GM18861 (cell line): ENCODE results near the gene RXRB.
"Not testable (repeated sequence)": the region's sequence is repeated elsewhere in the genome, so short reads cannot be mapped to it uniquely, and the experiment has no call there.

ENCODE experiments used
- ATAC-seq: cut with Tn5 transposase; IDR thresholded peaks from one replicate; pipeline ENCODE4 v1.9.1; 2021; ENCODE audit not compliant: unreplicated experiment

RXRB gene

GRCh38 chr6:33164665-33165373, 35.6 kb downstream of the RXRB start:
- no peak for ATAC-seq

DNA sequence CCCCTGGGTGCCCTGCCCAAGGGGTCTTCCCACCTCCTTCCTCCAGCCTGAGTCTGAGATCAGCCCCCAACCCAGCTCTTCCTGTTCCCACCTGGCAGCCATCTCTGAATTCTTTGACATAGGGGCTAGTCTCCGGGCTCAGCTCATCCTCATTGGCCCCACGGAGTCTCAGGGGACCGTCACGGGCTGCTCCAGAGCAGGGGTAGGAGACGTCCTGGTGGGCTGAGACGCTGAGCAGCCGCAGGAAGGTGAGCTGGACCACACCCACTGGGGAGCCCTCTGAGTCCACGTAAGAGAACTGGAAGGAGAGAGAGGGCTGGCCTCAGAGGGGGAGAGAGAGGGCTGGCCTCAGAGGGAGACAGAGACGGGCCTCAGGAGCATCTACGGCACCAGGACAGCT, 36.3 kb downstream of the RXRB start:
- ATAC-seq, result no peak

- ATAC-seq, result no peak
Measured at GRCh38 chr6:33163540-33163939, 36.9 kb downstream of the RXRB start.

DNA sequence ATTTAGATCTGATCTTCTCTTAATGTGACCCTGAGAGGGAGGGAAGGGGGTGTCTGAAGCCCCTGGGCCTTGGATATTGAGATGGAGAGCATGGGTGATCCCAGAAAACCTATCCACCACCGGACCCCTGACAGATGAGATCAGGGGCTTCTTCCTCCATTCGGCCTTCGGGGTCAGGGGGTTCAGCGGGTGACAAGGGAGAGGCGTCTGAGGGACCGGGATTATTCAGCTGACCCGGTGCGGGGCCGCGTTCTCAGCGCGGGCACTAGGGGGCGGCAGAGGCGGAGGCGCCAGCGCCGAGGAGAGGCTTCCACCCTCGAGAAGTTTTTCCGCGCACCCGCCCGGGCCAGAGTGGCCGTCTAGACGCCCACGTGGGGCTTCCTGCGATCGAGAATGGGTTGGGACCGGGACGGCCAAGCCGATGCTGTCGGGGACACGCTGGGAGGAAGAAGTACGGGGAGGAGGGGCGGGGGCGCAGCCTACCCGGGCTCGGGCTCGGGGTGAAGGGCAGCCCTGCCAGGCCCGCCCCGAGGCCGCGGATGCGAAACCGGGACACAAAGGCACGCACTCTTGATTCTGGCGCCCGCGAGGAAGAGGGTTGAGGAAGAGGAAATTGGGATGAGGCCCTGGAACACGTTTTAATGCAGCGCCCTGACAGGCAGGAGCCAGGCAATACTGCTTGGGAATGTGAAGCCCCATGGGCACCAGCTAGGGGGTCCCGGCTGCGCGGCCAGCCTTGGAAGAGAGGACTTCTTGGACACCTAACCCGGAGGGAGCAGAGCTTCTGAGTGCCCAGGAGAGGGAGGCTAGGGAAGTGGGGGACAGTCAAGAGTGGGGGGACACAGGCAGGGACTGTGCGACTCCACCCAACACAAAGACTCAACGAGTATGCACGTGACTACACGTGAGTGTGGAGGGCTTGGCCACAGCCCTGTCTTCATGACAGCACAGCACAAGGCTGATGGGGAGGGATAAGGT, 38.8 kb downstream of the RXRB start:
- ATAC-seq, result no peak

- ATAC-seq, result no peak
Measured at GRCh38 chr6:33160728-33161344, 39.6 kb downstream of the RXRB start.

DNA sequence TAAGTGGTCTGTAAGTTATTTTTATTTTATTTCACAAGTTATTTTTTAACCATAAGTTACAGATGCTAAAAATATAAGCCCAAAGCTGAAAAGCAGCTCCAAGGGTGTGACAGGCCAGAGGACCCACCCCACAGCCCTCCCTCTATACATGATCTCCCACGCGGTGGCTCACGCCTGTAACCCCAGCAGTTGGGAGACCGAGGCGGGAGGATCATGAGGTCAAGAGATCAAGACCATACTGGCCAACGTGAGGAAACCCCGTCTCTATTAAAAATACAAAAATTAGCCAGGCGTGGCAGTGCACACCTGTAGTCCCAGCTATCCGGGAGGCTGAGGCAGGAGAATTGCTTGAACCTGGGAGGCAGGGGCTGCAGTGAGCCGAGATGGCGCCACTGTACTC, 40.4 kb downstream of the RXRB start:
- ATAC-seq, result no peak

DNA sequence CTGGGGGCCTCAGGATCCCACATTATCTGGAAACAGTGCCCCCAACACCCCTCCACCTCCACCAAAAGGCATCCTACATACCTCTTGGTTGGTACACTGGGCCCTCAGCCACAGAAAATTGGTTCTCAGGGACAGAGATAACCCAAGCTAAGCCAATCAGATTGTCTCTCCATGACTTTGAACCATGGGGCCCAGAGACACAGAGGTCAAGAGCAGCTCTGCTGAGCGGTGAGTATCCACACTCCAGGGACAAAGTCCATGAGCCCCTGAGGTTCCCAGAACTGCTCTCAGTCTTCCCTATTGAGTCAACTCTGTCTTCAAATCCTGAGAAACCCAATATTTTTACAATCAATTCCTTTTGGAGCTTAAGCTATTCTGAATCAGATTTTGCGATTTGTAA, 43.5 kb downstream of the RXRB start:
- ATAC-seq, result no peak

- ATAC-seq, result no peak
Measured at GRCh38 chr6:33156561-33156960, 43.9 kb downstream of the RXRB start.

DNA sequence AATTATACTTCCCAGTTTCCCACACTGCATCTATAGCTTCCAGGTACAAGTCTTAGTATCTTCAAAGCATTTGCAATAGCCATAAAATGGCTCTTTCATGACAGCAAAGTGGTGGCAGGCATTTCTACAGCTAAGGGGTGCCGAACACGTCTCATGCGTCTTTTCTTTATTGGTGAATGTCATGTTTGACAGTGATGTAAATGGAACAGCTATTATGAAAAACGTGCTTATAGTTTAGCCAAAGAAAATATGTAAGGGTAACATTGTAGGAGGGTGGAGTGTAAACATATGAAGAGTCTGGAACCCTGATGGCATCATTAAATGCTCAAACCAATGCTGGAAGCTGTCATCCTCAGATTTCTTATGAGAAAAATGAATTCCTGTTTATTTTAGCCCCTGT, 46.1 kb downstream of the RXRB start:
- ATAC-seq, result no peak

DNA sequence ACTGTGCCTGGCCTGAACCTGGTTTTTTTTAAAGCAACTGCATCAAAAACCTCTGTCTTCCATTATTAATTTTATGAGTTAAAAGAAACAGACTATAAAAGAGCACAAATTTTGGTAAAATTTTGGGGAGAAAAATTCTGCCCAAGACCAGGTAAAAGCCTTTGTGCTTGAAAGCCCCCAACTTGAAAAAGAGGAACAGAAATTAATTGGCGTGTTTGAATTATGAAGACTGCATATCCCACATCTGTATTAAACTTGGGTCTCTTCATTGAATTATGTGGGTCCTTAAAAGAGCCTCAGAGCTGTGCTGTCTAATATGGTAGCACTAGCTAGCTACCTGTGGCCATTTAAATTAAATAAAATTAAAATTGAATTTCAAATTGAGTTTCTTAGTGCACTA, 49.4 kb downstream of the RXRB start:
- ATAC-seq, result no peak

DNA sequence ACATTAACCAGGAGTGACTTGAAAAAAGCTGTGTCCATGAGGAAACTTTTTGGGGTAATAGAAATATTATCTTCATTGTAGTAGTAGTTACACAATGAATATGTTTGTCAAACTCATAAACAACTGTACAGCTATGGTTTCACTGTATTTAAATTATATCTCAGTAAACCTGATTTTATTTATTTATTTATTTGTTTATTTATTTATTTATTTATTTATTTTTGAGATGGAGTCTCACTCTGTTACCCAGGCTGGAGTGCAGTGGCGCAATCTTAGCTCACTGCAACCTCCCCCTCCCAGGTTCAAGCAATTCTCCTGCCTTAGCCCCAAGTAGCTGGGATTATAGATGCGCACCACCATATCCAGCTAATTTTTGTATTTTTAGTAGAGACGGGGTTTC, 49.9 kb downstream of the RXRB start:
- not testable (repeated sequence) for ATAC-seq

- no peak for ATAC-seq
Measured at GRCh38 chr6:33147807-33148666, 52.4 kb downstream of the RXRB start.

DNA sequence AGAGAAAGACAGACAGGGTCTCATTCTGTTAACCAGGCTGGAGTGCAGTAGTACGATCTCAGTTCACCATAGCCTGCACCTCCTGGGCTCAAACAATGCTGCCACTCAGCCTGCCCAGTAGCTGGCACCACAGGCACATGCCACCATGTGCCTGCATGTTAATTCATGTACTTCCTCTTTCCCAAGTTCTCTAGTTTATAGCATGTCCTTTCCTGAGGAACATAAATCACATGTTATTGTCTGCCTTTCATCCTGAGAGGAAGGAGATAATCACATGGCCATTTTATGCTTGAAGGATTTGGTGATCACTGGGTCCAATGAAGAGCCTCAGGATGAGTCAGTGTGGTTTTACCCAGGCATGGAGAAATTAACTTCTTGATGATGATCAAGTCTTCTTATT, 56.1 kb downstream of the RXRB start:
- no peak for ATAC-seq
